ENCODE measurements around the gene KREMEN1.

DNA sequence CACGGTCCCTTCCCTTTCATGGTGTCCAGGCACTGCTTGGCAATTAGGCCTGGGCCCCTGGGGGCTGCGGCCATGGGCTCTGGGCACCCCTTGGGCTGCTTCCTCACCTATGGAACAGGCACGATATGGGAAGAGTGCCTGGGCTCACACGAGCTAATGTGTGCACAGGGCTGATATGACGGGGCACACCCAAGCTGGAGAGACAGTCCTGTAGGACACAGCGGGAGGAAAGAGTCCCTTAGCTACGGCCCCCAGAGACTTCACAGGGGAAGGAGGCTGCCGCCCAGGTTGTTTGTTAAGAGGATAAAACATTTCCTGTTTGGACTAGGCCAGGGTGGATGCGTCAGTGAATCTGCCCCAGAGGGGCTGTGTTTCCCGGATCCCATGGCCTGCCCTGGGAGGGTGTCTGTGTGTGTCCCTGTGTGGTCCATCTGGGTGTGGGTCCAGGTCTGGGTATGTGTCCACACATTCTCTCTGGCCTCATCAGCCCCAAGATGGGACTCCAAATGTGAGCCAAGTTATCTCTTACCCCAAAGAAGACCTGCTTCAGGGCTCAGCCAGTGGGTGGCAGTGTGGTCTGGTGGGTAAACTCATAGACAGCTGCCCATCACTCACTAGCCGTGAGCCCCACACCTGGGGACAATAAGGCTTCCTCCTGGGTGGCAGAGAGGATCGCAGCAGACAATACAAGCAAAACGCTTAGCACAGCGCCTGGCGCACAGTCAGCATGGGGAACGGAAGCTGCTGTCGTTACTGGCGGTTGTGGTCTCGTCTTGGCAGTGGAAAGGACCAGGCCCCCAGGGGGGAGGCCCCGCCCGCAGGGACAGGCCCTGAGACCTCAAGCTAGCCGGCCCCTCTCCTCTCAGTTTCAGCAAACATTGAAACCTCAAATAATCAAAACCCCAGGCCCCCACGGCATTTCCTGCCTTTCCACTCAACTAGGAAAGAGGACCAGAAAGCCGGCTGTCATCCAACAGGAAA lies 129.7 kb downstream of the KREMEN1 start:
- TF ChIP-seq CTCF (IDR thresholded peaks at IDR 0.05) (peak; percentile 53), EZH2 (IDR thresholded peaks at IDR 0.05) (no peak), EZH2phosphoT487 (IDR thresholded peaks at IDR 0.05) (no peak)

All from neural progenitor cell (in vitro differentiated cells).